Left kidney (tissue), 2 donors: ENCODE data around the gene FHIT. TPM values are rescaled to one million over a fixed set of nuclear protein-coding genes. Genes with fewer than 3 reads are reported as not detected.
"Not testable (repeated sequence)": the region's sequence is repeated elsewhere in the genome, so short reads cannot be mapped to it uniquely, and the experiment has no call there.

Experiments used
- DNase-seq: peaks from one replicate; pipeline ENCODE4 v3.0.0-alpha.2; 2013
- polyA plus RNA-seq: library from polyadenylated mRNA; unstranded; fragments of 120-200 nt; gene quantifications from one replicate; pipeline ENCODE4 v1.2.1, GENCODE V29; 2013; ENCODE audit not compliant: insufficient read length

Gene FHIT
- polyA plus RNA-seq, 1 donor = 25.0 TPM

- DNase-seq = no peak
These were observed 1426.4 kb downstream of the FHIT start for GRCh38 chr3:59824876-59825275.

GRCh38 chr3:59821274-59821673 lies 1430.0 kb downstream of the FHIT start:
- no peak for DNase-seq

- DNase-seq = no peak
These were observed 1430.8 kb downstream of the FHIT start for GRCh38 chr3:59820352-59820934.

- no peak for DNase-seq
These were observed 1432.3 kb downstream of the FHIT start for GRCh38 chr3:59818919-59819300.

GRCh38 chr3:59818033-59818918 lies 1433.0 kb downstream of the FHIT start:
- DNase-seq = no peak

- no peak for DNase-seq
These were observed 1433.7 kb downstream of the FHIT start for GRCh38 chr3:59817511-59817910.

- no peak for DNase-seq
These were observed 1434.9 kb downstream of the FHIT start for GRCh38 chr3:59816312-59816711.

GRCh38 chr3:59813148-59813538 lies 1438.1 kb downstream of the FHIT start:
- no peak for DNase-seq

GRCh38 chr3:59812237-59813147 lies 1438.8 kb downstream of the FHIT start:
- DNase-seq = no peak

GRCh38 chr3:59811160-59811559 lies 1440.1 kb downstream of the FHIT start:
- no peak for DNase-seq

GRCh38 chr3:59810606-59811005 lies 1440.6 kb downstream of the FHIT start:
- no peak for DNase-seq

GRCh38 chr3:59809710-59810444 lies 1441.4 kb downstream of the FHIT start:
- DNase-seq = no peak

- DNase-seq = no peak
These were observed 1442.2 kb downstream of the FHIT start for GRCh38 chr3:59809016-59809415.

GRCh38 chr3:59808446-59808845 lies 1442.8 kb downstream of the FHIT start:
- no peak for DNase-seq

- no peak for DNase-seq
These were observed 1448.0 kb downstream of the FHIT start for GRCh38 chr3:59803268-59803667.

GRCh38 chr3:59802453-59802852 lies 1448.8 kb downstream of the FHIT start:
- not testable (repeated sequence) for DNase-seq

GRCh38 chr3:59802045-59802444 lies 1449.2 kb downstream of the FHIT start:
- DNase-seq = no peak

GRCh38 chr3:59800481-59800880 lies 1450.8 kb downstream of the FHIT start:
- DNase-seq = no peak

GRCh38 chr3:59798372-59799086 lies 1452.7 kb downstream of the FHIT start:
- no peak for DNase-seq

GRCh38 chr3:59797533-59797932 lies 1453.7 kb downstream of the FHIT start:
- DNase-seq = no peak

GRCh38 chr3:59796456-59796855 lies 1454.8 kb downstream of the FHIT start:
- DNase-seq = no peak
